Measurements from ENCODE around the gene CCDC12.

The CCDC12 gene

GRCh38 chr3:47003461-47004368, 27.2 kb upstream of the CCDC12 start:
- Histone ChIP-seq H3K4me3 (replicated peaks; ENCODE audit: insufficient read depth, low read length) (no peak overlapping the region), H3K27ac (replicated peaks) (no peak overlapping the region), H3K27me3 (ENCODE audit: insufficient read depth, poor library complexity, severe bottlenecking) (no peaks in the 10 kb centered on the region)
- DNase-seq (ENCODE audit: low read depth in 1 of 2, low spot score in 1 of 2) = no peak
- TF ChIP-seq CTCF (IDR thresholded peaks at IDR 0.05; ENCODE audit: insufficient read depth, low read length) = no peak
- no peak for TF ChIP-seq POLR2AphosphoS5 (IDR thresholded peaks at IDR 0.05; ENCODE audit: low read depth)
- TF ChIP-seq GABPA (IDR thresholded peaks at IDR 0.05; ENCODE audit: low read depth) = no peak
- TF ChIP-seq, protein P1, sequence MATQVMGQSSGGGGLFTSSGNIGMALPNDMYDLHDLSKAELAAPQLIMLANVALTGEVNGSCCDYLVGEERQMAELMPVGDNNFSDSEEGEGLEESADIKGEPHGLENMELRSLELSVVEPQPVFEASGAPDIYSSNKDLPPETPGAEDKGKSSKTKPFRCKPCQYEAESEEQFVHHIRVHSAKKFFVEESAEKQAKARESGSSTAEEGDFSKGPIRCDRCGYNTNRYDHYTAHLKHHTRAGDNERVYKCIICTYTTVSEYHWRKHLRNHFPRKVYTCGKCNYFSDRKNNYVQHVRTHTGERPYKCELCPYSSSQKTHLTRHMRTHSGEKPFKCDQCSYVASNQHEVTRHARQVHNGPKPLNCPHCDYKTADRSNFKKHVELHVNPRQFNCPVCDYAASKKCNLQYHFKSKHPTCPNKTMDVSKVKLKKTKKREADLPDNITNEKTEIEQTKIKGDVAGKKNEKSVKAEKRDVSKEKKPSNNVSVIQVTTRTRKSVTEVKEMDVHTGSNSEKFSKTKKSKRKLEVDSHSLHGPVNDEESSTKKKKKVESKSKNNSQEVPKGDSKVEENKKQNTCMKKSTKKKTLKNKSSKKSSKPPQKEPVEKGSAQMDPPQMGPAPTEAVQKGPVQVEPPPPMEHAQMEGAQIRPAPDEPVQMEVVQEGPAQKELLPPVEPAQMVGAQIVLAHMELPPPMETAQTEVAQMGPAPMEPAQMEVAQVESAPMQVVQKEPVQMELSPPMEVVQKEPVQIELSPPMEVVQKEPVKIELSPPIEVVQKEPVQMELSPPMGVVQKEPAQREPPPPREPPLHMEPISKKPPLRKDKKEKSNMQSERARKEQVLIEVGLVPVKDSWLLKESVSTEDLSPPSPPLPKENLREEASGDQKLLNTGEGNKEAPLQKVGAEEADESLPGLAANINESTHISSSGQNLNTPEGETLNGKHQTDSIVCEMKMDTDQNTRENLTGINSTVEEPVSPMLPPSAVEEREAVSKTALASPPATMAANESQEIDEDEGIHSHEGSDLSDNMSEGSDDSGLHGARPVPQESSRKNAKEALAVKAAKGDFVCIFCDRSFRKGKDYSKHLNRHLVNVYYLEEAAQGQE (IDR thresholded peaks at IDR 0.05; ENCODE audit: insufficient replicate concordance, low read depth) = no peak

DNA sequence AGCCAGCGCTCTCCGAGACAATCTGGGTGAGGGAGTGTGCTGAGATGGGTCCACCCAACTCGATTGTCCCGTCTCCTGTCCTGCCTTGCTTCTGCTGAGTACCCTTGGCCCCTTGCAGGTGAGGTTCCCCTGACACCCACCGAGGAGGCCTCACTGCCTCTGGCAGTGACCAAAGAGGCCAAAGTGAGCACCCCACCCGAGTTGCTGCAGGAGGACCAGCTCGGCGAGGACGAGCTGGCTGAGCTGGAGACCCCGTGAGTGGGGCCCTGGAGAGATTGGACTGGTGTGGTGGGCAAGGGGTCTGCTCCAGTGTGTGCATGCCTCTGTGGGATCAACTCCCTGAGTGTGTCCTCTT, 26.5 kb upstream of the CCDC12 start:
- no peak for DNase-seq (ENCODE audit: low read depth in 1 of 2, low spot score in 1 of 2)
- Histone ChIP-seq H3K4me3 (replicated peaks; ENCODE audit: insufficient read depth, low read length) (no peak overlapping the region), H3K27me3 (ENCODE audit: insufficient read depth, poor library complexity, severe bottlenecking) (no peaks in the 10 kb centered on the region), H3K27ac (replicated peaks) (no peak overlapping the region)
- TF ChIP-seq POLR2AphosphoS5 (IDR thresholded peaks at IDR 0.05; ENCODE audit: low read depth) (no peak), GABPA (IDR thresholded peaks at IDR 0.05; ENCODE audit: low read depth) (no peak), SPI1 (IDR thresholded peaks at IDR 0.05; ENCODE audit: borderline replicate concordance, low read depth) (no peak), CTCF (IDR thresholded peaks at IDR 0.05; ENCODE audit: insufficient read depth, low read length) (no peak)
- TF ChIP-seq, protein P1 (IDR thresholded peaks at IDR 0.05; ENCODE audit: insufficient replicate concordance, low read depth) = no peak

DNA sequence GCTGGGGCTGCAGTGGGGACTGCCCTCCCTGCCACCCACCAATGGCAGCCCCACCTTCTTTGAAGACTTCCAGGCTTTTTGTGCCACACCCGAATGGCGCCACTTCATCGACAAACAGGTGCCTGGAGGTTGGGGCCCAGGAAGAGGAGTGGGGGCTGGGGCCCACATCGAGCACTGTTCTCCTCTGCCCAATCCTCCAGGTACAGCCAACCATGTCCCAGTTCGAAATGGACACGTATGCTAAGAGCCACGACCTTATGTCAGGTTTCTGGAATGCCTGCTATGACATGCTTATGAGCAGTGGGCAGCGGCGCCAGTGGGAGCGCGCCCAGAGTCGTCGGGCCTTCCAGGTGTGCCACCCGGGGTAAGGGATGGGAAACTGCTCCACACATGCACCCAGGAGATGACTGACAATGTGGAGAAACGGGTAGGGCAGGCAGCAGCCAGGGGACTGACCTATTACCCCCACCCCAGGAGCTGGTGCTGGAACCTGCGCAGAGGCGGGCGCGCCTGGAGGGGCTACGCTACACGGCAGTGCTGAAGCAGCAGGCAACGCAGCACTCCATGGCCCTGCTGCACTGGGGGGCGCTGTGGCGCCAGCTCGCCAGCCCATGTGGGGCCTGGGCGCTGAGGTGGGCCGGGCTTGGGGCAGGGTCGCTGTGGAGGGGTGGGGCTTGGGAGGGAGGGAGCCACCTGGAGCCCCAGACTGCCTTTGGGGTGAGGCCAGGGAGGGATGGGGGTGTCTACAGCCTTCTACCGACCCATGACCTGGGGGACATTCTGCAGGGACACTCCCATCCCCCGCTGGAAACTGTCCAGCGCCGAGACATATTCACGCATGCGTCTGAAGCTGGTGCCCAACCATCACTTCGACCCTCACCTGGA, 25.9 kb upstream of the CCDC12 start:
- Histone ChIP-seq H3K27ac (replicated peaks) (no peak overlapping the region), H3K4me3 (replicated peaks; ENCODE audit: insufficient read depth, low read length) (no peak overlapping the region), H3K27me3 (ENCODE audit: insufficient read depth, poor library complexity, severe bottlenecking) (no peaks in the 10 kb centered on the region)
- no peak for DNase-seq (ENCODE audit: low read depth in 1 of 2, low spot score in 1 of 2)
- TF ChIP-seq GABPA (IDR thresholded peaks at IDR 0.05; ENCODE audit: low read depth) = no peak
- TF ChIP-seq, protein P1 (IDR thresholded peaks at IDR 0.05; ENCODE audit: insufficient replicate concordance, low read depth) = no peak
- no peak for TF ChIP-seq SPI1 (IDR thresholded peaks at IDR 0.05; ENCODE audit: borderline replicate concordance, low read depth)
- no peak for TF ChIP-seq CTCF (IDR thresholded peaks at IDR 0.05; ENCODE audit: insufficient read depth, low read length)
- TF ChIP-seq POLR2AphosphoS5 (IDR thresholded peaks at IDR 0.05; ENCODE audit: low read depth) = no peak

Measured in HL-60 (cell line).